ENCODE results near the gene MATK. TPM values are rescaled to one million over a fixed set of nuclear protein-coding genes. Genes with fewer than 3 reads are reported as not detected.
A peak's percentile ranks its signal among the peaks of the same experiment; 100 is the strongest.

MATK gene
- total RNA-seq, 1 donor: not detected

GRCh38 chr19:3790941-3791340 lies 4.8 kb upstream of the MATK start:
- TF ChIP-seq CTCF (IDR thresholded peaks at IDR 0.05; ENCODE audit: insufficient read depth, low read depth, low read length): no peak
- no peak overlapping the region for H3K4me3 ChIP-seq (ENCODE audit: low read depth, low read length)
- no peak for DNase-seq (ENCODE audit: low read depth)

GRCh38 chr19:3790209-3790734 lies 4.1 kb upstream of the MATK start:
- no peak overlapping the region for H3K4me3 ChIP-seq (ENCODE audit: low read depth, low read length)
- no peak for DNase-seq (ENCODE audit: low read depth)
- TF ChIP-seq CTCF (IDR thresholded peaks at IDR 0.05; ENCODE audit: insufficient read depth, low read depth, low read length): no peak

GRCh38 chr19:3788996-3789778 lies 3.0 kb upstream of the MATK start:
- no peak for TF ChIP-seq CTCF (IDR thresholded peaks at IDR 0.05; ENCODE audit: insufficient read depth, low read depth, low read length)
- DNase-seq (ENCODE audit: low read depth): no peak
- H3K4me3 ChIP-seq (ENCODE audit: low read depth, low read length): no peak overlapping the region

- TF ChIP-seq CTCF (IDR thresholded peaks at IDR 0.05; ENCODE audit: insufficient read depth, low read depth, low read length): no peak
- H3K4me3 ChIP-seq (ENCODE audit: low read depth, low read length): no peak overlapping the region
- no peak for DNase-seq (ENCODE audit: low read depth)
These were observed 687 bp downstream of the MATK start for GRCh38 chr19:3785451-3785937.

- H3K4me3 ChIP-seq (ENCODE audit: low read depth, low read length): no peak overlapping the region
- no peak for TF ChIP-seq CTCF (IDR thresholded peaks at IDR 0.05; ENCODE audit: insufficient read depth, low read depth, low read length)
- no peak for DNase-seq (ENCODE audit: low read depth)
These were observed 1.4 kb downstream of the MATK start for GRCh38 chr19:3784607-3785450.

- TF ChIP-seq CTCF (IDR thresholded peaks at IDR 0.05; ENCODE audit: insufficient read depth, low read depth, low read length): peak; percentile 16
- H3K4me3 ChIP-seq (ENCODE audit: low read depth, low read length): no peak overlapping the region
- DNase-seq (ENCODE audit: low read depth): no peak
These were observed 2.3 kb downstream of the MATK start for GRCh38 chr19:3783660-3784584.

Data from fibroblast of villous mesenchyme (primary cell).